MM.1S (cell line): ENCODE results near the gene MLLT11.
A peak's percentile ranks its signal among the peaks of the same experiment; 100 is the strongest.

Source experiments
- DNase-seq: peaks from one replicate; pipeline ENCODE4 v3.0.0-alpha.2; 2015
- H2AFZ ChIP-seq: fragments of 300-600 bp; sonication (generic); 2 replicates; pipeline ENCODE4 v1.6.0; 2016; ENCODE audit warnings: antibody characterized with exemption, low read length
- H3F3A ChIP-seq: fragments of 300-600 bp; sonication (generic); 2 replicates; pipeline ENCODE4 v1.6.1; 2016; ENCODE audit warnings: mild to moderate bottlenecking, antibody characterized with exemption, low read length, moderate library complexity, mixed read lengths; ENCODE audit not compliant: insufficient read depth
- H3K27ac ChIP-seq: fragments of 300-600 bp; sonication (generic); 2 replicates; pipeline ENCODE4 v1.5.1; 2016; ENCODE audit warnings: mild to moderate bottlenecking, low read length
- H3K27me3 ChIP-seq: fragments of 300-600 bp; sonication (generic); replicated peaks from 2 replicates; pipeline ENCODE4 v1.6.0; 2016; ENCODE audit warnings: low read length; ENCODE audit not compliant: insufficient read depth
- H3K36me3 ChIP-seq: fragments of 300-600 bp; sonication (generic); replicated peaks from 2 replicates; pipeline ENCODE4 v1.6.1; 2016; ENCODE audit warnings: mild to moderate bottlenecking, low read length, mixed read lengths; ENCODE audit not compliant: insufficient read depth
- H3K4me1 ChIP-seq: fragments of 300-600 bp; sonication (generic); 2 replicates; pipeline ENCODE4 v1.6.1; 2016; ENCODE audit warnings: low read length, mixed read lengths
- H3K4me2 ChIP-seq: fragments of 300-600 bp; sonication (generic); 2 replicates; pipeline ENCODE4 v1.6.0; 2016; ENCODE audit warnings: low read depth, low read length
- H3K4me3 ChIP-seq: fragments of 300-600 bp; sonication (generic); 2 replicates; pipeline ENCODE4 v1.5.1; 2016; ENCODE audit warnings: low read length, mixed read lengths
- H3K79me2 ChIP-seq: fragments of 300-600 bp; sonication (generic); 2 replicates; pipeline ENCODE4 v1.6.1; 2016; ENCODE audit warnings: mixed run types, low read length, mixed read lengths
- H3K9ac ChIP-seq: fragments of 300-600 bp; sonication (generic); 2 replicates; pipeline ENCODE4 v1.6.1; 2016; ENCODE audit warnings: low read length, mixed read lengths
- H3K9me2 ChIP-seq: fragments of 300-600 bp; sonication (generic); replicated peaks from 2 replicates; pipeline ENCODE4 v1.6.1; 2016; ENCODE audit warnings: mild to moderate bottlenecking, low read length, mixed read lengths; ENCODE audit not compliant: insufficient read depth
- H3K9me3 ChIP-seq: fragments of 300-600 bp; sonication (generic); replicated peaks from 2 replicates; pipeline ENCODE4 v1.6.1; 2016; ENCODE audit warnings: mild to moderate bottlenecking, low read length, mixed read lengths; ENCODE audit not compliant: insufficient read depth
- H4K20me1 ChIP-seq: fragments of 300-600 bp; sonication (generic); 2 replicates; pipeline ENCODE4 v1.6.1; 2016; ENCODE audit warnings: mild to moderate bottlenecking, low read length, moderate library complexity, mixed read lengths; ENCODE audit not compliant: insufficient read depth
- CTCF ChIP-seq: fragments of 300-600 bp; sonication (generic); IDR thresholded peaks from 2 replicates; pipeline ENCODE4 v1.5.1; 2016; ENCODE audit warnings: antibody characterized with exemption, low read length, mixed read lengths
- EZH2 ChIP-seq: fragments of 300-600 bp; sonication (generic); optimal IDR thresholded peaks from 2 replicates; pipeline ENCODE3; 2017; ENCODE audit warnings: low read depth, mild to moderate bottlenecking, antibody characterized with exemption, low read length, mixed read lengths
- EZH2phosphoT487 ChIP-seq: fragments of 300-600 bp; sonication (generic); IDR thresholded peaks from 2 replicates; pipeline ENCODE4 v1.6.1; 2018; ENCODE audit warnings: antibody characterized with exemption, low read length

The MLLT11 gene

GRCh38 chr1:151060007-151060656 lies at the start of gene MLLT11:
Gene MLLT11, plus strand, starts transcription at chr1:151060397. Its CDS starts 6,828 bp downstream, at chr1:151067225.
- Histone ChIP-seq H3K79me2 (peaks cover 47% of the 10 kb centered on the region), H2AFZ (peak within 1 kb of the TSS; percentile 82)

GRCh38 chr1:151011154-151011850 lies 48.9 kb upstream of the MLLT11 start:
- Histone ChIP-seq H3K9ac (no peak overlapping the region), H3K9me3 (no peaks in the 10 kb centered on the region), H4K20me1 (no peaks in the 10 kb centered on the region), H3F3A (peaks cover 16% of the 10 kb centered on the region), H3K79me2 (peaks cover 16% of the 10 kb centered on the region; the same call in 1 of the 2 replicates), H2AFZ (no peak overlapping the region), H3K27ac (no peak overlapping the region), H3K27me3 (no peaks in the 10 kb centered on the region), H3K4me1 (peaks cover 15% of the 10 kb centered on the region), H3K4me2 (no peak overlapping the region), H3K9me2 (no peaks in the 10 kb centered on the region), H3K36me3 (no peaks in the 10 kb centered on the region), H3K4me3 (no peak overlapping the region)
- no peak for TF ChIP-seq CTCF
- TF ChIP-seq EZH2phosphoT487: no peak
- TF ChIP-seq EZH2: no peak
- no peak for DNase-seq

More at GRCh38 chr1:151060007-151060656, at the start of gene MLLT11:
- TF ChIP-seq EZH2phosphoT487 (no peak), CTCF (no peak), EZH2 (no peak)
- H3K9me2 ChIP-seq: no peaks in the 10 kb centered on the region
- peaks cover 33% of the 10 kb centered on the region for H3K4me1 ChIP-seq
- H3K4me3 ChIP-seq: peak within 1 kb of the TSS; percentile 91
- peak within 1 kb of the TSS; percentile 83 for H3K9ac ChIP-seq
- H3F3A ChIP-seq: peaks cover 21% of the 10 kb centered on the region
- no peaks in the 10 kb centered on the region for H3K9me3 ChIP-seq
- no peaks in the 10 kb centered on the region for H3K27me3 ChIP-seq
- H3K27ac ChIP-seq: peak within 1 kb of the TSS; percentile 76; the same call in 1 of the 2 replicates
- H4K20me1 ChIP-seq: no peaks in the 10 kb centered on the region
- no peak for DNase-seq
- peaks cover 7% of the 10 kb centered on the region; the same call in 1 of the 2 replicates for H3K36me3 ChIP-seq
- peak within 1 kb of the TSS; percentile 96 for H3K4me2 ChIP-seq

GRCh38 chr1:151012684-151013471 lies 47.3 kb upstream of the MLLT11 start:
- Histone ChIP-seq H3K4me1 (peaks cover 9% of the 10 kb centered on the region), H4K20me1 (no peaks in the 10 kb centered on the region), H3K9me2 (no peaks in the 10 kb centered on the region), H3K27me3 (no peaks in the 10 kb centered on the region), H3K4me2 (no peak overlapping the region), H3F3A (peaks cover 2% of the 10 kb centered on the region), H3K9me3 (no peaks in the 10 kb centered on the region), H3K9ac (no peak overlapping the region), H2AFZ (no peak overlapping the region), H3K4me3 (no peak overlapping the region), H3K27ac (no peak overlapping the region), H3K79me2 (peaks cover 16% of the 10 kb centered on the region; the same call in 1 of the 2 replicates), H3K36me3 (no peaks in the 10 kb centered on the region)
- DNase-seq: no peak
- TF ChIP-seq EZH2phosphoT487: no peak
- no peak for TF ChIP-seq CTCF
- TF ChIP-seq EZH2: no peak
